Activated CD8-positive, alpha-beta T cell treated with anti-CD3 and anti-CD28 coated beads for 36 hours (primary cell): Measurements from ENCODE around the gene RBMS3. TPM values are rescaled to one million over a fixed set of nuclear protein-coding genes. Genes with fewer than 3 reads are reported as not detected.

Experiments
- ATAC-seq: fragments of 200-7000 bp; cut with Tn5 transposase; one replicate; pipeline ENCODE4 v1.10.0; 2021; ENCODE audit warnings: mild to moderate bottlenecking, moderate library complexity
- CTCF ChIA-PET: fragments of 350-600 bp; sonication (Branson Sonifier 250); formaldehyde crosslinking; loops from one replicate; lab custom pipeline; 2021; ENCODE audit warnings: antibody characterized with exemption; lab: Charles Lee
- POLR2A ChIA-PET: fragments of 350-600 bp; sonication (Branson Sonifier 250); formaldehyde crosslinking; loops from one replicate; lab custom pipeline; 2021; ENCODE audit warnings: antibody characterized with exemption; lab: Charles Lee
- DNase-seq: peaks from one replicate; pipeline ENCODE4 v3.0.0-alpha.2; 2020
- H3K27ac Mint-ChIP-seq: one replicate; pipeline ENCODE4 v1.8.0; 2021; ENCODE audit warnings: mild to moderate bottlenecking, mixed read lengths
- H3K27me3 Mint-ChIP-seq: one replicate; pipeline ENCODE4 v1.8.0; 2021; ENCODE audit warnings: mixed read lengths
- H3K36me3 Mint-ChIP-seq: one replicate; pipeline ENCODE4 v1.8.0; 2021; ENCODE audit warnings: low read depth, mixed read lengths
- H3K4me1 Mint-ChIP-seq: one replicate; pipeline ENCODE4 v1.8.0; 2021; ENCODE audit warnings: low read depth, mixed read lengths
- H3K4me3 Mint-ChIP-seq: one replicate; pipeline ENCODE4 v1.8.0; 2021; ENCODE audit warnings: mild to moderate bottlenecking, moderate library complexity, mixed read lengths
- H3K9me3 Mint-ChIP-seq: one replicate; pipeline ENCODE4 v1.8.0; 2021; ENCODE audit warnings: mixed read lengths
- intact Hi-C: fragments of 100-400 bp; cut with micrococcal nuclease; formaldehyde crosslinking; loops from one replicate; pipeline ENCODE4 v1.10.0; 2022
- total RNA-seq, 2 experiments: library from RNA; stranded (reverse); gene quantifications; one replicate each; pipeline ENCODE4 v1.2.3, GENCODE V29; 2021
- TF ChIP-seq, protein P1 (sequence below): fragments of 200-600 bp; IDR thresholded peaks from one replicate; pipeline ENCODE4 v1.8.0; 2022; ENCODE audit warnings: antibody characterized with exemption, mild to moderate bottlenecking

RBMS3 gene
- total RNA-seq, 2 experiments from 2014 or later = 2.3 to 2.8 TPM

DNA sequence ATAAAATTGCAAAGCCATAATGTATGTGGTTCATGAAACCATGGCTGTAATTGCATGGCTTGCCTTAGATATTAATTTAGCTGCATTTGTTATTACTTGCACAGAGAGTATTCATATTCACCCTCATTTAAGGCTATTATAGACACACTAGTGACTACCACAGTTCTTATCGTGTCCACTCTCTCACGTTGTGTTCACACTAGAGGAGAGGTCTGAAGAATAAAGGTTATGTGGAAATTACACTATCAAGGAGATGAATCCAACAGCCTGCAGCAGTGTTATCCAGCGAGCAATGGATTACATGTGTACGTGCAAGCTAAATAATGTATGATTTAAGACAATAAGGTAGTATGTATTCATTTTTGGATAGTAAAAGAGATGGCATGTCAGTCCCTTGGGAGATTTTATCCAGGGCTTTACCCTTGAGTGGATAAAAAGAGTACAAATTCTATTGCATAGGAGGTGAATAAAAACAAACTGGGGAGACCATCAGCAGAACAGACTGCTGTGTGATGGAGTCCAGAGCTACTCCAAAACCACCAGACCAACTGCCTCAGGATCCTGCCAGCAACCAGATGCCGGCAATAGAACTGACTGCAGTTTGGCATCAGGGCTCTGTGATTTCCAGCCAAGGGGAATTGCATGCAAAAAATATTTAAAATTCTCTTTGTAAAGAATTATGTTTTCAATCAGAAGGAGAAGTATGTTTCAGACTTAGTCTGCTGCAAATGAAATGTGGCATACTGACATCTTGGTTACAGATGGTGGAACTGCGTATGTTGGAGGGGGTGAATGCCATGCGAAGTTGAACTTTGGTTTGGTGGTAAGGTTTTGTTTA, 146.6 kb downstream of the RBMS3 start:
- DNase-seq = no peak
- Mint-ChIP-seq H3K4me3 (no peak overlapping the region), H3K27ac (no peak overlapping the region)

DNA sequence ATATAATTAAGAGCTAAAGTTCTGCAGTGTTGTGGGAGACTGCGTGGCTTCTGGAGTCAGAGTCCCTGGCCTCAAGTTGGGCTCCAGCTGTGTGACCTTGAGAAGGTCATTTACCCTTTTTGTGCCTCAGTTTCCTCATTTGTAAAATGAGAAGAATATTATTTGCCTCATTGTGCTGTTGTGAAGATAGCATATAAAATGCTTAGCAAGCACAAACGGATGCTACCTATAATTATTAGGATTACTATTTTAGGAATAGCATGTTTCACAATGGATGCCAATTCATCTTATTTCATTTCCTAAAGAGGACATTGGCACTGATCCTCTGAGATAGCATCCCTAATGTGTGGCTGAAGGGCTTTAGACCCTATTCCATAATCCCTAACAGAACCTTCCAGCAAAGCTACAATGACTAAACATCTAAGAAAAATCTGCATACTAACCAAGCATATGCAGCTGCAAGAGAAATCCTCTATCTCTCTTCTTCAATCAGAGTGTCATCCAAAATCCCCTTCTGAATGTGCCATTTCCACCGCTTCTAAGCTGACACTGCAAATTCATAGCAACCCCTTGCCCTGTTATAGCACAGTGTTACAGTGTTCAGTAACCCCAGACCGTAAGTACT, 148.3 kb downstream of the RBMS3 start:
- POLR2A ChIA-PET = no interaction called here
- CTCF ChIA-PET = no interaction called here
- H3K9me3 Mint-ChIP-seq = no peaks in the 10 kb centered on the region

More for the DNA sequence above, 146.6 kb downstream of the RBMS3 start:
- H3K4me1 Mint-ChIP-seq = no peaks in the 10 kb centered on the region
- no peak for ATAC-seq
- CTCF ChIA-PET = no interaction called here
- TF ChIP-seq, protein P1, sequence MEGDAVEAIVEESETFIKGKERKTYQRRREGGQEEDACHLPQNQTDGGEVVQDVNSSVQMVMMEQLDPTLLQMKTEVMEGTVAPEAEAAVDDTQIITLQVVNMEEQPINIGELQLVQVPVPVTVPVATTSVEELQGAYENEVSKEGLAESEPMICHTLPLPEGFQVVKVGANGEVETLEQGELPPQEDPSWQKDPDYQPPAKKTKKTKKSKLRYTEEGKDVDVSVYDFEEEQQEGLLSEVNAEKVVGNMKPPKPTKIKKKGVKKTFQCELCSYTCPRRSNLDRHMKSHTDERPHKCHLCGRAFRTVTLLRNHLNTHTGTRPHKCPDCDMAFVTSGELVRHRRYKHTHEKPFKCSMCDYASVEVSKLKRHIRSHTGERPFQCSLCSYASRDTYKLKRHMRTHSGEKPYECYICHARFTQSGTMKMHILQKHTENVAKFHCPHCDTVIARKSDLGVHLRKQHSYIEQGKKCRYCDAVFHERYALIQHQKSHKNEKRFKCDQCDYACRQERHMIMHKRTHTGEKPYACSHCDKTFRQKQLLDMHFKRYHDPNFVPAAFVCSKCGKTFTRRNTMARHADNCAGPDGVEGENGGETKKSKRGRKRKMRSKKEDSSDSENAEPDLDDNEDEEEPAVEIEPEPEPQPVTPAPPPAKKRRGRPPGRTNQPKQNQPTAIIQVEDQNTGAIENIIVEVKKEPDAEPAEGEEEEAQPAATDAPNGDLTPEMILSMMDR = no peak
- POLR2A ChIA-PET = no interaction called here
- intact Hi-C loops = no loop called here
- H3K27me3 Mint-ChIP-seq = no peaks in the 10 kb centered on the region
- no peaks in the 10 kb centered on the region for H3K9me3 Mint-ChIP-seq
- H3K36me3 Mint-ChIP-seq = no peaks in the 10 kb centered on the region

DNA sequence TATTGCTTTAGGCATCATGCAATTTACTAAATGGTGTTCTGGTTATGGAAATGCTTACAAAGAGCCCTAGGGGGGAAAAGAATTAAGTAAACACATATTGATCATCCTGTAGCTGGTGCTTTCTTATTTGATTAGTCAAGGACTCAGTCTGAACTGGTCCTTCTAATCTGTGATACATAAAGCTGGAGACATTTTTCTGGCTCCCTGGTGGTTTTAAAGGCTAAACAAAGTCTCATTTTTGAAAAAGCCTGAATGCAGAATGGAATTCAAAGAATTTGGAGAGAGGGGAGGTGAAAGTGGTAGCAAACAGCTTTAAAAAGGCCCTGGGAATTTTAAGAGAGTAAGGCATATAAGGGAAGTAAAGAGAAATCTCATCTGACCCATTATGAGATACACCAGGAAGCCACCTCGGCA, 149.7 kb downstream of the RBMS3 start:
- Mint-ChIP-seq H3K36me3 (no peaks in the 10 kb centered on the region), H3K27me3 (no peaks in the 10 kb centered on the region), H3K9me3 (no peaks in the 10 kb centered on the region), H3K4me3 (no peak overlapping the region), H3K27ac (no peak overlapping the region), H3K4me1 (no peaks in the 10 kb centered on the region)
- ATAC-seq (no peak), DNase-seq (no peak)
- ChIA-PET POLR2A (no interaction called here), CTCF (no interaction called here)
- intact Hi-C loops = no loop called here
- TF ChIP-seq, protein P1 = no peak

More for the DNA sequence above, 148.3 kb downstream of the RBMS3 start:
- ATAC-seq = no peak
- TF ChIP-seq, protein P1 = no peak
- no peak overlapping the region for H3K4me3 Mint-ChIP-seq
- H3K27me3 Mint-ChIP-seq = no peaks in the 10 kb centered on the region
- H3K4me1 Mint-ChIP-seq = no peaks in the 10 kb centered on the region
- no peak for DNase-seq
- intact Hi-C loops = no loop called here
- H3K27ac Mint-ChIP-seq = no peak overlapping the region
- no peaks in the 10 kb centered on the region for H3K36me3 Mint-ChIP-seq

DNA sequence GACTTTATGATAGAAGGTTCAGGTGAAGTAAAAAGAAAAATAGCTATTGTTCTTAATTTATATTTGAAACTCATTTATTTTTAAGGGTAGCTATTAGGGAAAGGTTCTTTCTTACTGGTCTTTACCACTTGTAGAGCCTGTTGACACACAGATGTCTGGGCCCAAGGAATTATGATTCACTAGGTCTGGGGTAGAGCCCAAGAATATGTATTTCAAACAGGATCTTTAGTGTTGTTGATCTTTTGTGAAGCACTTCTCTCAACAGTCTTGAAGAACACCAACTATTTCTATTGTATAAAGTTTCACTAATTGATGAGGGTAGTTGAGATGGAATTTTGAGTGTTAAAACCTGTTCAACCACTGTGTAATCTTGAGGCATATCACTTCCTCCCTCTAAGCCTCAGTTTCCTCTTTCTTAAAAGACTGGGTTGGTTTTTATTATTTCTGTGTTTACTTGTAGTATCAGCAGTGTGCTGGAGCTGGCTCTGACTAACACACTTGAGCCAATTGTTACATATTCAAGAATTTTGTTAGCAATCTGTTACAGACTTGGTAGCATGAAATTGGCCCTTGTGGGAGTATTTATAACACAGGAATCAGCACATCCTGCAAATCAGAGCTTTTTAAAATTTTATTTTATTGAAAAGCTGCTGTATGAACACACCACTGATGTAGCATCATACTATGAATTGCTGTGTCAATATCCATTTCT, 155.9 kb downstream of the RBMS3 start:
- CTCF ChIA-PET = no interaction called here
- no peaks in the 10 kb centered on the region for H3K9me3 Mint-ChIP-seq
- no peaks in the 10 kb centered on the region for H3K36me3 Mint-ChIP-seq
- intact Hi-C loops = no loop called here
- peaks cover 11% of the 10 kb centered on the region for H3K27me3 Mint-ChIP-seq
- POLR2A ChIA-PET = interaction anchor here (0.6 kb wide), 1 partner anchor 24 kb away, joined by 5 read pairs; no protein-coding TSS in a partner anchor
- ATAC-seq = no peak
- H3K4me3 Mint-ChIP-seq = no peak overlapping the region
- H3K4me1 Mint-ChIP-seq = peaks cover 4% of the 10 kb centered on the region
- no peak for DNase-seq
- TF ChIP-seq, protein P1 = no peak
- no peak overlapping the region for H3K27ac Mint-ChIP-seq
